ENCODE measurements around the gene PLS1.

PLS1 gene

GRCh38 chr3:142725357-142725739 lies 129.2 kb downstream of the PLS1 start:
- H3K27me3 ChIP-seq (ENCODE audit: insufficient read depth, low read length, poor library complexity) = peaks cover 13% of the 10 kb centered on the region
- DNase-seq (no peak), ATAC-seq (ENCODE audit: insufficient read depth, low read depth) (no peak)
- peak overlapping the region; percentile 68; the same call in 1 of the 2 replicates for H3K4me2 ChIP-seq (ENCODE audit: insufficient read depth, low read length)
- peaks cover 18% of the 10 kb centered on the region for H3K4me1 ChIP-seq (ENCODE audit: insufficient read depth, low read length)
- H3K4me3 ChIP-seq (ENCODE audit: low read depth in 1 of 2, low read length in 2 of 2) = no peak overlapping the region
- no peaks in the 10 kb centered on the region for H3K79me2 ChIP-seq (ENCODE audit: insufficient read depth, low read length)
- no peak overlapping the region for H2AFZ ChIP-seq (ENCODE audit: low read depth, low read length)
- TF ChIP-seq EZH2 (IDR thresholded peaks at IDR 0.05; ENCODE audit: borderline replicate concordance, low read depth, low read length, severe bottlenecking) = no peak
- no peak for TF ChIP-seq CTCF (IDR thresholded peaks at IDR 0.05; ENCODE audit: borderline replicate concordance, extremely low read depth, low read length, poor library complexity, severe bottlenecking)
- H4K20me1 ChIP-seq (ENCODE audit: insufficient read depth, low read length) = no peaks in the 10 kb centered on the region
- no peaks in the 10 kb centered on the region for H3K36me3 ChIP-seq (ENCODE audit: insufficient read depth, low read length)
- H3K27ac ChIP-seq (ENCODE audit: low read length) = no peak overlapping the region
- H3K9ac ChIP-seq (ENCODE audit: low read depth, low read length) = no peak overlapping the region
- H3K9me3 ChIP-seq (ENCODE audit: insufficient read depth, low read length, severe bottlenecking) = no peaks in the 10 kb centered on the region

- Histone ChIP-seq H3K27me3 (ENCODE audit: insufficient read depth, low read length, poor library complexity) (peaks cover 11% of the 10 kb centered on the region), H3K4me1 (ENCODE audit: insufficient read depth, low read length) (peaks cover 18% of the 10 kb centered on the region), H2AFZ (ENCODE audit: low read depth, low read length) (no peak overlapping the region), H3K9me3 (ENCODE audit: insufficient read depth, low read length, severe bottlenecking) (no peaks in the 10 kb centered on the region), H3K4me3 (ENCODE audit: low read depth in 1 of 2, low read length in 2 of 2) (no peak overlapping the region), H3K9ac (ENCODE audit: low read depth, low read length) (no peak overlapping the region), H3K4me2 (ENCODE audit: insufficient read depth, low read length) (no peak overlapping the region), H4K20me1 (ENCODE audit: insufficient read depth, low read length) (no peaks in the 10 kb centered on the region), H3K79me2 (ENCODE audit: insufficient read depth, low read length) (no peaks in the 10 kb centered on the region), H3K27ac (ENCODE audit: low read length) (no peak overlapping the region), H3K36me3 (ENCODE audit: insufficient read depth, low read length) (no peaks in the 10 kb centered on the region)
- ATAC-seq (ENCODE audit: insufficient read depth, low read depth) = no peak
- no peak for DNase-seq
- no peak for TF ChIP-seq EZH2 (IDR thresholded peaks at IDR 0.05; ENCODE audit: borderline replicate concordance, low read depth, low read length, severe bottlenecking)
- no peak for TF ChIP-seq CTCF (IDR thresholded peaks at IDR 0.05; ENCODE audit: borderline replicate concordance, extremely low read depth, low read length, poor library complexity, severe bottlenecking)
These were observed 129.8 kb downstream of the PLS1 start for GRCh38 chr3:142726017-142726416.

- no peaks in the 10 kb centered on the region for H4K20me1 ChIP-seq (ENCODE audit: insufficient read depth, low read length)
- H3K36me3 ChIP-seq (ENCODE audit: insufficient read depth, low read length) = no peaks in the 10 kb centered on the region
- H3K27ac ChIP-seq (ENCODE audit: low read length) = no peak overlapping the region
- no peak overlapping the region for H3K9ac ChIP-seq (ENCODE audit: low read depth, low read length)
- no peak overlapping the region for H3K4me2 ChIP-seq (ENCODE audit: insufficient read depth, low read length)
- no peak overlapping the region for H3K4me3 ChIP-seq (ENCODE audit: low read depth in 1 of 2, low read length in 2 of 2)
- H3K27me3 ChIP-seq (ENCODE audit: insufficient read depth, low read length, poor library complexity) = peaks cover 4% of the 10 kb centered on the region
- TF ChIP-seq EZH2 (IDR thresholded peaks at IDR 0.05; ENCODE audit: borderline replicate concordance, low read depth, low read length, severe bottlenecking) = no peak
- H3K4me1 ChIP-seq (ENCODE audit: insufficient read depth, low read length) = no peaks in the 10 kb centered on the region
- H3K9me3 ChIP-seq (ENCODE audit: insufficient read depth, low read length, severe bottlenecking) = no peaks in the 10 kb centered on the region
- H2AFZ ChIP-seq (ENCODE audit: low read depth, low read length) = no peak overlapping the region
- no peak for ATAC-seq (ENCODE audit: insufficient read depth, low read depth)
- H3K79me2 ChIP-seq (ENCODE audit: insufficient read depth, low read length) = no peaks in the 10 kb centered on the region
- no peak for DNase-seq
These were observed 135.9 kb downstream of the PLS1 start for GRCh38 chr3:142732066-142732465.

- Histone ChIP-seq H3K36me3 (ENCODE audit: insufficient read depth, low read length) (no peaks in the 10 kb centered on the region), H3K4me1 (ENCODE audit: insufficient read depth, low read length) (no peaks in the 10 kb centered on the region), H3K4me2 (ENCODE audit: insufficient read depth, low read length) (no peak overlapping the region), H3K9me3 (ENCODE audit: insufficient read depth, low read length, severe bottlenecking) (no peaks in the 10 kb centered on the region), H3K27ac (ENCODE audit: low read length) (no peak overlapping the region), H3K79me2 (ENCODE audit: insufficient read depth, low read length) (no peaks in the 10 kb centered on the region), H3K9ac (ENCODE audit: low read depth, low read length) (no peak overlapping the region), H3K27me3 (ENCODE audit: insufficient read depth, low read length, poor library complexity) (peaks cover 4% of the 10 kb centered on the region), H2AFZ (ENCODE audit: low read depth, low read length) (no peak overlapping the region), H3K4me3 (ENCODE audit: low read depth in 1 of 2, low read length in 2 of 2) (no peak overlapping the region), H4K20me1 (ENCODE audit: insufficient read depth, low read length) (no peaks in the 10 kb centered on the region)
- ATAC-seq (ENCODE audit: insufficient read depth, low read depth) (no peak), DNase-seq (no peak)
- TF ChIP-seq CTCF (IDR thresholded peaks at IDR 0.05; ENCODE audit: borderline replicate concordance, extremely low read depth, low read length, poor library complexity, severe bottlenecking) = no peak
- TF ChIP-seq EZH2 (IDR thresholded peaks at IDR 0.05; ENCODE audit: borderline replicate concordance, low read depth, low read length, severe bottlenecking) = no peak
These were observed 138.6 kb downstream of the PLS1 start for GRCh38 chr3:142734834-142735233.
